H1 (cell line): Measurements from ENCODE around the gene ZNF106. TPM values are rescaled to one million over a fixed set of nuclear protein-coding genes. Genes with fewer than 3 reads are reported as not detected.

Experiments
- CTCF ChIA-PET: fragments of 300-600 bp; sonication (Branson Sonifier 250); formaldehyde crosslinking; loops from one replicate; lab custom pipeline; 2021; ENCODE audit not compliant: partially characterized antibody; lab: Charles Lee
- POLR2A ChIA-PET: fragments of 300-600 bp; sonication (Branson Sonifier 250); formaldehyde crosslinking; loops from one replicate; lab custom pipeline; 2021; ENCODE audit warnings: inconsistent platforms; ENCODE audit not compliant: partially characterized antibody; lab: Charles Lee
- DNase-seq, 2 experiments: peaks; one replicate each; pipeline versions ENCODE4 v3.0.0 to v3.0.0-alpha.2; 2010 to 2022; ENCODE audit warnings: low spot score in 2 of 2, low read depth in 1 of 2, mixed read lengths in 1 of 2
- FAIRE-seq: peaks from 2 replicates; lab custom pipeline; 2011; peaks lifted over from hg19 to GRCh38; lab: Jason Lieb, UNC
- H2AFZ ChIP-seq: 2 replicates; pipeline ENCODE4 v1.8.1; 2012; ENCODE audit warnings: low read length, inconsistent platforms
- H2AK5ac ChIP-seq: 2 replicates; pipeline ENCODE4 v1.6.1; 2013; ENCODE audit warnings: low read depth, low read length
- H2BK120ac ChIP-seq: replicated peaks from 2 replicates; pipeline ENCODE3; 2013; ENCODE audit warnings: low read depth, low read length, inconsistent platforms
- H2BK12ac ChIP-seq: 2 replicates; pipeline ENCODE4 v1.6.1; 2013; ENCODE audit warnings: low read depth, low read length
- H2BK15ac ChIP-seq: 2 replicates; pipeline ENCODE4 v1.6.1; 2013; ENCODE audit warnings: low read length
- H2BK20ac ChIP-seq: 2 replicates; pipeline ENCODE4 v1.6.1; 2013; ENCODE audit warnings: low read length
- H2BK5ac ChIP-seq: 2 replicates; pipeline ENCODE4 v1.6.1; 2013; ENCODE audit warnings: low read depth, low read length
- H3K14ac ChIP-seq: 2 replicates; pipeline ENCODE4 v1.6.1; 2013; ENCODE audit warnings: inconsistent platforms; ENCODE audit not compliant: insufficient read length
- H3K18ac ChIP-seq: 2 replicates; pipeline ENCODE4 v1.6.1; 2013; ENCODE audit warnings: low read length; ENCODE audit errors: extremely low read depth
- H3K23ac ChIP-seq: 2 replicates; pipeline ENCODE4 v1.6.1; 2013; ENCODE audit warnings: inconsistent platforms; ENCODE audit not compliant: insufficient read length
- H3K23me2 ChIP-seq: 2 replicates; pipeline ENCODE4 v1.6.1; 2013; ENCODE audit warnings: low read depth, low read length
- H3K27ac ChIP-seq: 2 replicates; pipeline ENCODE4 v1.6.1; 2011; ENCODE audit warnings: low read depth, low read length, inconsistent platforms
- H3K27me3 ChIP-seq, 4 experiments: replicated peaks in 1 of 4; 1 replicate in 1 of 4; 2 replicates in 3 of 4; pipeline versions ENCODE4 v1.6.1 to v1.8.1; 2011 to 2013; ENCODE audit warnings: low read length in 3 of 4, mild to moderate bottlenecking in 3 of 4, inconsistent platforms in 2 of 4, mixed read lengths in 2 of 4, moderate library complexity in 1 of 4; ENCODE audit not compliant: control insufficient read depth in 3 of 4, insufficient read depth in 3 of 4; ENCODE audit errors: extremely low read depth in 1 of 4
- H3K36me3 ChIP-seq, 4 experiments: 2 replicates each; pipeline versions ENCODE4 v1.6.1 to v1.8.1; 2011 to 2013; ENCODE audit warnings: mild to moderate bottlenecking in 4 of 4, low read length in 3 of 4, moderate library complexity in 2 of 4, control low read depth in 1 of 4, inconsistent platforms in 1 of 4; ENCODE audit not compliant: insufficient read depth in 4 of 4, control insufficient read depth in 2 of 4
- H3K4ac ChIP-seq: replicated peaks from 2 replicates; pipeline ENCODE3; 2013; ENCODE audit warnings: low read length, low read depth, mixed read lengths, inconsistent platforms; ENCODE audit not compliant: insufficient read length
- H3K4me1 ChIP-seq, 4 experiments: replicated peaks in 1 of 4; 1 replicate in 1 of 4; 2 replicates in 3 of 4; pipeline versions ENCODE4 v1.6.1 to v1.8.1; 2011 to 2013; ENCODE audit warnings: low read length in 3 of 4, inconsistent platforms in 2 of 4, mixed read lengths in 1 of 4; ENCODE audit not compliant: insufficient read depth in 4 of 4, control insufficient read depth in 3 of 4
- H3K4me2 ChIP-seq, 2 experiments: 2 replicates each; pipeline versions ENCODE4 v1.6.1 to v1.8.1; 2011 to 2013; ENCODE audit warnings: low read depth in 2 of 2, low read length in 2 of 2, control low read depth in 1 of 2, inconsistent platforms in 1 of 2, mild to moderate bottlenecking in 1 of 2; ENCODE audit not compliant: insufficient read depth in 1 of 2
- H3K4me3 ChIP-seq, 4 experiments: fragments of 200-600, 300-600 bp in 1 of 4; sonication (generic), shearing (Covaris generic), sonication (Bioruptor Twin) in 1 of 4; 2 replicates each; pipeline versions ENCODE4 v1.5.1 to v1.8.1; 2011 to 2016; ENCODE audit warnings: low read length in 4 of 4, low read depth in 3 of 4, control low read depth in 2 of 4, inconsistent platforms in 2 of 4, mild to moderate bottlenecking in 2 of 4, mixed read lengths in 1 of 4, moderate library complexity in 1 of 4; ENCODE audit not compliant: insufficient read depth in 2 of 4; ENCODE audit errors: extremely low read depth in 1 of 4
- H3K56ac ChIP-seq: replicated peaks from 2 replicates; pipeline ENCODE3; 2013; ENCODE audit warnings: low read depth, mild to moderate bottlenecking, mixed read lengths, low read length, inconsistent platforms; ENCODE audit not compliant: insufficient read length
- H3K79me1 ChIP-seq: 2 replicates; pipeline ENCODE4 v1.6.1; 2013; ENCODE audit warnings: low read depth, low read length, control low read depth
- H3K79me2 ChIP-seq, 2 experiments: 2 replicates each; pipeline versions ENCODE4 v1.6.1 to v1.8.1; 2012 to 2013; ENCODE audit warnings: low read length in 2 of 2, mild to moderate bottlenecking in 2 of 2, inconsistent platforms in 1 of 2; ENCODE audit not compliant: insufficient read depth in 2 of 2, control insufficient read depth in 1 of 2
- H3K9ac ChIP-seq, 4 experiments: replicated peaks in 1 of 4; 1 replicate in 1 of 4; 2 replicates in 3 of 4; pipeline versions ENCODE4 v1.6.1 to v1.8.1; 2011 to 2013; ENCODE audit warnings: low read depth in 3 of 4, low read length in 3 of 4, control low read depth in 2 of 4, mild to moderate bottlenecking in 2 of 4, moderate library complexity in 2 of 4, inconsistent platforms in 1 of 4; ENCODE audit errors: extremely low read depth in 1 of 4
- H3K9me3 ChIP-seq, 2 experiments: 2 replicates each; pipeline versions ENCODE4 v1.6.1 to v1.8.1; 2012 to 2013; ENCODE audit warnings: mild to moderate bottlenecking in 2 of 2, moderate library complexity in 2 of 2, control low read depth in 1 of 2, inconsistent platforms in 1 of 2, low read depth in 1 of 2, low read length in 1 of 2, mixed read lengths in 1 of 2; ENCODE audit not compliant: insufficient read depth in 2 of 2
- H4K20me1 ChIP-seq, 2 experiments: replicated peaks in 1 of 2; 2 replicates each; pipeline versions ENCODE3 to v1.8.1; 2011 to 2013; ENCODE audit warnings: inconsistent platforms in 2 of 2, low read length in 2 of 2, mild to moderate bottlenecking in 1 of 2; ENCODE audit not compliant: insufficient read depth in 2 of 2, control insufficient read depth in 1 of 2
- H4K5ac ChIP-seq: 2 replicates; pipeline ENCODE4 v1.6.1; 2013; ENCODE audit warnings: low read length, low read depth, mixed read lengths, inconsistent platforms; ENCODE audit not compliant: insufficient read length
- H4K8ac ChIP-seq: 2 replicates; pipeline ENCODE4 v1.8.0; 2013; ENCODE audit warnings: mild to moderate bottlenecking, moderate library complexity, low read length, inconsistent platforms; ENCODE audit not compliant: insufficient read depth; ENCODE audit errors: extremely low read depth
- H4K91ac ChIP-seq: replicated peaks from 2 replicates; pipeline ENCODE3; 2013; ENCODE audit warnings: low read length, mixed read lengths, inconsistent platforms; ENCODE audit not compliant: insufficient read length
- BACH1 ChIP-seq: IDR thresholded peaks from 2 replicates; pipeline ENCODE4 v1.6.1; 2012; ENCODE audit warnings: low read length, improper control_type of control experiment
- CBX5 ChIP-seq: fragments of 300-800, 300-1000 bp; sonication (generic); IDR thresholded peaks from 2 replicates; pipeline ENCODE4 v1.7.1; 2016; ENCODE audit warnings: antibody characterized with exemption, low read length, low read depth
- CEBPB ChIP-seq: IDR thresholded peaks from 2 replicates; pipeline ENCODE4 v1.6.1; 2012; ENCODE audit warnings: low read depth, low read length
- CHD2 ChIP-seq: IDR thresholded peaks from 2 replicates; pipeline ENCODE4 v1.6.1; 2012; ENCODE audit warnings: low read length, improper control_type of control experiment
- EGR1 ChIP-seq: IDR thresholded peaks from 2 replicates; pipeline ENCODE4 v1.6.1; 2011; ENCODE audit warnings: low read depth, low read length, borderline replicate concordance
- KDM4A ChIP-seq: IDR thresholded peaks from one replicate; pipeline ENCODE4 v1.7.1; 2012; ENCODE audit warnings: low read depth, mild to moderate bottlenecking, moderate library complexity, low read length, inconsistent platforms; ENCODE audit not compliant: severe bottlenecking
- POU5F1 ChIP-seq: IDR thresholded peaks from 2 replicates; pipeline ENCODE4 v1.6.1; 2011; ENCODE audit warnings: low read depth, mild to moderate bottlenecking, low read length, moderate library complexity
- RXRA ChIP-seq: IDR thresholded peaks from 2 replicates; pipeline ENCODE4 v1.6.1; 2011; ENCODE audit warnings: low read depth, mild to moderate bottlenecking, low read length, moderate library complexity; ENCODE audit not compliant: insufficient read depth
- SRF ChIP-seq: IDR thresholded peaks from 2 replicates; pipeline ENCODE4 v1.6.1; 2011; ENCODE audit warnings: mild to moderate bottlenecking, low read depth, low read length, moderate library complexity
- TAF7 ChIP-seq: optimal IDR thresholded peaks from 2 replicates; pipeline ENCODE3; 2011; ENCODE audit warnings: low read depth, mild to moderate bottlenecking, inconsistent platforms, low read length, moderate library complexity, borderline replicate concordance
- TBP ChIP-seq: IDR thresholded peaks from 2 replicates; pipeline ENCODE4 v1.6.1; 2011; ENCODE audit warnings: low read depth, low read length, improper control_type of control experiment
- TCF12 ChIP-seq: IDR thresholded peaks from 2 replicates; pipeline ENCODE4 v1.6.1; 2011; ENCODE audit warnings: low read depth, mild to moderate bottlenecking, low read length
- TEAD4 ChIP-seq: IDR thresholded peaks from 2 replicates; pipeline ENCODE4 v1.6.1; 2012; ENCODE audit warnings: low read depth, low read length, inconsistent platforms, mixed read lengths
- ZNF274 ChIP-seq: IDR thresholded peaks from 2 replicates; pipeline ENCODE4 v1.7.0; 2012; ENCODE audit warnings: low read length, borderline replicate concordance; ENCODE audit errors: extremely low read depth
- WGBS, 2 experiments: shearing (Covaris generic) in 1 of 2; methylation state at CpG; one replicate each; pipeline versions ENCODE4 v1.1.6 to v1.1.7; 2013 to 2015; ENCODE audit warnings: low lambda C conversion rate in 2 of 2, mixed read lengths in 2 of 2, inconsistent platforms in 1 of 2, low coverage in 1 of 2, missing lambda C conversion rate in 1 of 2; ENCODE audit not compliant: insufficient replicate concordance in 2 of 2, insufficient coverage in 1 of 2, insufficient read length in 1 of 2; ENCODE audit errors: extremely low coverage in 1 of 2, missing lambda C conversion rate in 1 of 2; 5-methylcytosine and 5-hydroxymethylcytosine counted together
- polyA plus RNA-seq, 7 experiments: library from polyadenylated mRNA; depleted of rRNA in 3 of 7; stranded (reverse) in 5 of 7; unstranded in 2 of 7; fragments of >200 nt in 5 of 7; fragments of 200-250 nt in 2 of 7; gene quantifications; 1 replicate in 5 of 7; 2 replicates in 1 of 7; 4 replicates in 1 of 7; pipeline versions ENCODE4 v1.2.1 to v1.2.3, GENCODE V29; 2011 to 2013; ENCODE audit warnings: missing spikeins in 2 of 7, mixed read lengths in 2 of 7
- total RNA-seq: library from RNA; stranded (reverse); fragmentation: NEBNext Ultra II Directional; extraction: Animal tissue kit (Norgen Biotek cat#: 25700); gene quantifications from 2 replicates; pipeline ENCODE4 v1.2.1, GENCODE V29; 2021
- TF ChIP-seq, protein P1 (sequence below): IDR thresholded peaks from 2 replicates; pipeline ENCODE4 v1.6.1; 2011; ENCODE audit warnings: low read length, improper control_type of control experiment

Gene ZNF106
- total and polyA plus RNA-seq, 2 of the 8 experiments (the other 6 are each of a cell fraction or from before 2014, with no cell fraction given): 18.2 to 62.0 TPM

GRCh38 chr15:42448281-42448680 lies 42.7 kb downstream of the ZNF106 start:
- Histone ChIP-seq H2AK5ac (no peak overlapping the region), H2BK5ac (no peak overlapping the region), H3K79me2 (no peaks in the 10 kb centered on the region), H3K4me2 (no peak overlapping the region), H3K9me3 (no peaks in the 10 kb centered on the region), H4K8ac (no peak overlapping the region), H3K18ac (no peak overlapping the region), H3K27ac (no peak overlapping the region), H2BK120ac (no peak overlapping the region), H3K4ac (no peak overlapping the region), H2BK12ac (no peak overlapping the region), H3K4me3 (no peak overlapping the region), H3K27me3 (no peaks in the 10 kb centered on the region), H3K9ac (no peak overlapping the region), H2BK15ac (no peak overlapping the region), H3K36me3 (peaks cover 7 to 52% (median 24%) of the 10 kb centered on the region in 4 experiments; a peak in 7 of 8 replicates), H2BK20ac (no peak overlapping the region), H4K91ac (no peak overlapping the region), H3K23ac (no peak overlapping the region), H4K20me1 (no peaks in the 10 kb centered on the region), H4K5ac (no peak overlapping the region), H3K23me2 (no peaks in the 10 kb centered on the region), H2AFZ (no peak overlapping the region), H3K4me1 (no peaks in the 10 kb centered on the region), H3K79me1 (no peaks in the 10 kb centered on the region), H3K56ac (no peak overlapping the region), H3K14ac (no peak overlapping the region)
- TF ChIP-seq RXRA: no peak
- no peak for TF ChIP-seq BACH1
- TF ChIP-seq POU5F1: no peak
- TF ChIP-seq CHD2: no peak
- TF ChIP-seq KDM4A: no peak
- TF ChIP-seq EGR1: no peak
- no peak for TF ChIP-seq SRF
- TF ChIP-seq TEAD4: no peak
- no peak for TF ChIP-seq CBX5
- TF ChIP-seq CEBPB: no peak
- no peak for TF ChIP-seq TAF7
- TF ChIP-seq TBP: no peak
- TF ChIP-seq, protein P1, sequence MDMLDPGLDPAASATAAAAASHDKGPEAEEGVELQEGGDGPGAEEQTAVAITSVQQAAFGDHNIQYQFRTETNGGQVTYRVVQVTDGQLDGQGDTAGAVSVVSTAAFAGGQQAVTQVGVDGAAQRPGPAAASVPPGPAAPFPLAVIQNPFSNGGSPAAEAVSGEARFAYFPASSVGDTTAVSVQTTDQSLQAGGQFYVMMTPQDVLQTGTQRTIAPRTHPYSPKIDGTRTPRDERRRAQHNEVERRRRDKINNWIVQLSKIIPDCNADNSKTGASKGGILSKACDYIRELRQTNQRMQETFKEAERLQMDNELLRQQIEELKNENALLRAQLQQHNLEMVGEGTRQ: no peak
- no peak for TF ChIP-seq ZNF274
- TF ChIP-seq TCF12: no peak
- FAIRE-seq: no peak
- WGBS, 2 experiments: 93% methylated on average over 6 of the region's 6 CpGs; no CpG with 5 or more reads in 1 of the 2 experiments
- ChIA-PET POLR2A (no interaction called here), CTCF (interaction anchor here (0.6 to 1.0 kb wide), 3 partner anchors 8 to 112 kb away, joined by 3 to 8 read pairs (median 3); no protein-coding TSS in a partner anchor)
- DNase-seq: no peak
